B cell (primary cell): ENCODE data around the gene FUOM. TPM values are rescaled to one million over a fixed set of nuclear protein-coding genes. Genes with fewer than 3 reads are reported as not detected.

Source experiments
- ATAC-seq: fragments of 200-7000 bp; cut with Tn5 transposase; one replicate; pipeline ENCODE4 v1.10.0; 2021; ENCODE audit warnings: low read depth, mild to moderate bottlenecking, moderate number of reproducible peaks, moderate library complexity
- CTCF ChIA-PET: fragments of 350-600 bp; sonication (Branson Sonifier 250); formaldehyde crosslinking; loops from one replicate; lab custom pipeline; 2021; ENCODE audit warnings: antibody characterized with exemption, inconsistent platforms; lab: Charles Lee
- POLR2A ChIA-PET: fragments of 350-600 bp; sonication (Branson Sonifier 250); formaldehyde crosslinking; loops from one replicate; lab custom pipeline; 2021; ENCODE audit warnings: antibody characterized with exemption; lab: Charles Lee
- DNase-seq: peaks from one replicate; pipeline ENCODE4 v3.0.0; 2013
- H2AFZ ChIP-seq: 2 replicates; pipeline ENCODE4 v1.6.1; 2012; ENCODE audit warnings: mild to moderate bottlenecking, low read depth, low read length; ENCODE audit not compliant: insufficient read depth, poor library complexity, severe bottlenecking
- H3K27ac ChIP-seq, 2 donors: 1 replicate in 1 of 2; 2 replicates in 1 of 2; pipeline ENCODE4 v1.5.1; 2012 to 2013; ENCODE audit warnings: low read length in 2 of 2, mild to moderate bottlenecking in 2 of 2, moderate library complexity in 1 of 2
- H3K27me3 ChIP-seq, 4 experiments: fragments of 200-600 bp in 1 of 4; sonication (generic) in 1 of 4; replicated peaks in 1 of 4; 1 replicate in 2 of 4; 2 replicates in 2 of 4; pipeline versions ENCODE4 v1.6.1 to v1.7.0; 2013 to 2016; ENCODE audit warnings: low read length in 3 of 4, mild to moderate bottlenecking in 2 of 4, mixed read lengths in 1 of 4, moderate library complexity in 1 of 4; ENCODE audit not compliant: insufficient read depth in 4 of 4, control insufficient read depth in 3 of 4; ENCODE audit errors: control extremely low read depth in 1 of 4
- H3K36me3 ChIP-seq, 2 experiments: replicated peaks in 1 of 2; 1 replicate in 1 of 2; 2 replicates in 1 of 2; pipeline versions ENCODE4 v1.6.1 to v1.7.1; 2013; ENCODE audit warnings: low read length in 1 of 2; ENCODE audit not compliant: insufficient read depth in 2 of 2, control insufficient read depth in 1 of 2; ENCODE audit errors: control extremely low read depth in 1 of 2, extremely low read depth in 1 of 2
- H3K4me1 ChIP-seq, 2 donors: fragments of 200-600 bp in 1 of 2; sonication (generic) in 1 of 2; 1 replicate in 1 of 2; 2 replicates in 1 of 2; pipeline versions ENCODE4 v1.5.1 to v1.6.1; 2013 to 2017; ENCODE audit warnings: low read length in 2 of 2; ENCODE audit not compliant: control insufficient read depth in 2 of 2, insufficient read depth in 2 of 2
- H3K4me2 ChIP-seq: replicated peaks from 2 replicates; pipeline ENCODE3; 2012; ENCODE audit warnings: mild to moderate bottlenecking, low read depth, low read length; ENCODE audit not compliant: poor library complexity, severe bottlenecking
- H3K4me3 ChIP-seq, 5 experiments: fragments of 200-600 bp in 1 of 5; sonication (generic) in 1 of 5; 1 replicate in 3 of 5; 2 replicates in 2 of 5; pipeline versions ENCODE4 v1.5.1 to v1.7.0; 2011 to 2016; ENCODE audit warnings: low read length in 4 of 5, mild to moderate bottlenecking in 4 of 5, low read depth in 2 of 5, control low read depth in 1 of 5, moderate library complexity in 1 of 5; ENCODE audit not compliant: insufficient read depth in 1 of 5; ENCODE audit errors: control extremely low read depth in 1 of 5, extremely low read depth in 1 of 5
- H3K79me2 ChIP-seq: fragments of 200-600 bp; sonication (generic); one replicate; pipeline ENCODE4 v1.6.0; 2016; ENCODE audit warnings: low read length; ENCODE audit not compliant: control insufficient read depth, insufficient read depth
- H3K9ac ChIP-seq: fragments of 200-600 bp; sonication (generic); 2 replicates; pipeline ENCODE4 v1.6.1; 2017; ENCODE audit warnings: mild to moderate bottlenecking, low read length, moderate library complexity
- H3K9me3 ChIP-seq, 3 donors: one replicate each; pipeline versions ENCODE4 v1.6.1 to v1.7.1; 2013; ENCODE audit warnings: low read length in 2 of 3; ENCODE audit not compliant: control insufficient read depth in 2 of 3, insufficient read depth in 1 of 3; ENCODE audit errors: control extremely low read depth in 1 of 3
- H4K20me1 ChIP-seq: 2 replicates; pipeline ENCODE4 v1.6.0; 2012; ENCODE audit warnings: mild to moderate bottlenecking, low read length; ENCODE audit not compliant: insufficient read depth, control insufficient read depth, poor library complexity, severe bottlenecking
- H3K27ac Mint-ChIP-seq: one replicate; pipeline ENCODE4 v1.8.0; 2021; ENCODE audit warnings: mixed read lengths
- H3K27me3 Mint-ChIP-seq: one replicate; pipeline ENCODE4 v1.8.0; 2021; ENCODE audit warnings: mixed read lengths
- H3K4me1 Mint-ChIP-seq: one replicate; pipeline ENCODE4 v1.8.0; 2021; ENCODE audit warnings: mixed read lengths
- H3K4me3 Mint-ChIP-seq: one replicate; pipeline ENCODE4 v1.8.0; 2021; ENCODE audit warnings: mixed read lengths
- H3K9me3 Mint-ChIP-seq: one replicate; pipeline ENCODE4 v1.8.0; 2022; ENCODE audit warnings: mixed read lengths; ENCODE audit not compliant: insufficient read depth
- CTCF ChIP-seq: fragments of 200-600 bp; IDR thresholded peaks from one replicate; pipeline ENCODE4 v1.8.0; 2022; ENCODE audit warnings: antibody characterized with exemption, mild to moderate bottlenecking
- EZH2 ChIP-seq: IDR thresholded peaks from 2 replicates; pipeline ENCODE4 v1.6.1; 2012; ENCODE audit warnings: borderline replicate concordance, low read depth, mild to moderate bottlenecking, moderate library complexity, low read length; ENCODE audit not compliant: insufficient read depth, poor library complexity, severe bottlenecking
- WGBS: methylation state at CpG from one replicate; pipeline ENCODE4 v1.1.5; 2013; ENCODE audit warnings: missing lambda C conversion rate; ENCODE audit not compliant: insufficient coverage; 5-methylcytosine and 5-hydroxymethylcytosine counted together
- intact Hi-C: fragments of 100-400 bp; cut with micrococcal nuclease; formaldehyde crosslinking; loops from one replicate; pipeline ENCODE4 v1.10.0; 2022
- polyA plus RNA-seq: library from polyadenylated mRNA; depleted of rRNA; stranded (reverse); fragments of >200 nt; gene quantifications from 2 replicates; pipeline ENCODE4 v1.2.3, GENCODE V29; 2012
- total RNA-seq, 2 donors: library from RNA; stranded (reverse); fragments of 120-200 nt in 1 of 2; gene quantifications; 1 replicate in 1 of 2; 2 replicates in 1 of 2; pipeline versions ENCODE4 v1.2.3 to v1.2.4, GENCODE V29; 2013 to 2022

FUOM gene
- total and polyA plus RNA-seq, 2 donors (not counting 1 experiment from before 2014, with no cell fraction given) = 23.8 to 30.7 TPM

- Mint-ChIP-seq H3K27ac (peak overlapping the region; percentile 10), H3K4me3 (no peak overlapping the region), H3K27me3 (no peaks in the 10 kb centered on the region), H3K4me1 (peaks cover 47% of the 10 kb centered on the region), H3K9me3 (no peaks in the 10 kb centered on the region)
- DNase-seq (no peak), ATAC-seq (no peak)
- H3K27ac ChIP-seq = no peak overlapping the region
- 97% methylated on average over 4 of the region's 7 CpGs for WGBS
- H3K9me3 ChIP-seq = no peaks in the 10 kb centered on the region
- peaks cover 22 to 33% of the 10 kb centered on the region in 2 donors for H3K4me1 ChIP-seq
- TF ChIP-seq CTCF (no peak), EZH2 (no peak)
- ChIA-PET POLR2A (interaction anchor here (0.7 kb wide), 1 partner anchor 22 kb away, joined by 6 read pairs; no protein-coding TSS in a partner anchor), CTCF (interaction anchor here (1.2 to 1.3 kb wide), 2 partner anchors 39 to 40 kb away, joined by 3 read pairs; no protein-coding TSS in a partner anchor)
- no peak overlapping the region for H3K4me3 ChIP-seq
- H3K9ac ChIP-seq = no peak overlapping the region
- H3K36me3 ChIP-seq = peaks cover 0 to 49% of the 10 kb centered on the region in 2 experiments
- intact Hi-C loops = no loop called here
- peaks cover 38% of the 10 kb centered on the region for H3K79me2 ChIP-seq
- no peak overlapping the region for H2AFZ ChIP-seq
- H3K27me3 ChIP-seq = no peaks in the 10 kb centered on the region
- H4K20me1 ChIP-seq = peaks cover 39% of the 10 kb centered on the region
- no peak overlapping the region for H3K4me2 ChIP-seq
Measured at GRCh38 chr10:133397938-133398337, 40.1 kb upstream of the FUOM start.

GRCh38 chr10:133396035-133396624 is 38.3 kb upstream of the FUOM start:
- Histone ChIP-seq H3K4me1 (peaks cover 36 to 46% of the 10 kb centered on the region in 2 donors), H3K9me3 (no peaks in the 10 kb centered on the region), H3K9ac (no peak overlapping the region), H3K27me3 (no peaks in the 10 kb centered on the region), H4K20me1 (peaks cover 23% of the 10 kb centered on the region), H3K36me3 (peaks cover 0 to 37% of the 10 kb centered on the region in 2 experiments), H3K4me3 (no peak overlapping the region), H3K27ac (no peak overlapping the region), H3K4me2 (no peak overlapping the region), H3K79me2 (peaks cover 33% of the 10 kb centered on the region), H2AFZ (no peak overlapping the region)
- DNase-seq = no peak
- Mint-ChIP-seq H3K4me3 (peak overlapping the region; percentile 92), H3K4me1 (peaks cover 52% of the 10 kb centered on the region), H3K9me3 (no peaks in the 10 kb centered on the region), H3K27ac (no peak overlapping the region), H3K27me3 (no peaks in the 10 kb centered on the region)
- CTCF ChIA-PET = interaction anchor here (1.5 to 3.9 kb wide), 2 partner anchors 66 to 67 kb away, joined by 4 to 13 read pairs; no protein-coding TSS in a partner anchor
- WGBS = 99% methylated on average over 13 of the region's 19 CpGs
- no peak for ATAC-seq
- TF ChIP-seq EZH2 (no peak), CTCF (no peak)
- POLR2A ChIA-PET = no interaction called here
- intact Hi-C loops = no loop called here
